ENCODE data around the gene LPAR2. TPM values are rescaled to one million over a fixed set of nuclear protein-coding genes. Genes with fewer than 3 reads are reported as not detected.

The LPAR2 gene
- total RNA-seq, 1 donor, result 0.72 TPM

DNA sequence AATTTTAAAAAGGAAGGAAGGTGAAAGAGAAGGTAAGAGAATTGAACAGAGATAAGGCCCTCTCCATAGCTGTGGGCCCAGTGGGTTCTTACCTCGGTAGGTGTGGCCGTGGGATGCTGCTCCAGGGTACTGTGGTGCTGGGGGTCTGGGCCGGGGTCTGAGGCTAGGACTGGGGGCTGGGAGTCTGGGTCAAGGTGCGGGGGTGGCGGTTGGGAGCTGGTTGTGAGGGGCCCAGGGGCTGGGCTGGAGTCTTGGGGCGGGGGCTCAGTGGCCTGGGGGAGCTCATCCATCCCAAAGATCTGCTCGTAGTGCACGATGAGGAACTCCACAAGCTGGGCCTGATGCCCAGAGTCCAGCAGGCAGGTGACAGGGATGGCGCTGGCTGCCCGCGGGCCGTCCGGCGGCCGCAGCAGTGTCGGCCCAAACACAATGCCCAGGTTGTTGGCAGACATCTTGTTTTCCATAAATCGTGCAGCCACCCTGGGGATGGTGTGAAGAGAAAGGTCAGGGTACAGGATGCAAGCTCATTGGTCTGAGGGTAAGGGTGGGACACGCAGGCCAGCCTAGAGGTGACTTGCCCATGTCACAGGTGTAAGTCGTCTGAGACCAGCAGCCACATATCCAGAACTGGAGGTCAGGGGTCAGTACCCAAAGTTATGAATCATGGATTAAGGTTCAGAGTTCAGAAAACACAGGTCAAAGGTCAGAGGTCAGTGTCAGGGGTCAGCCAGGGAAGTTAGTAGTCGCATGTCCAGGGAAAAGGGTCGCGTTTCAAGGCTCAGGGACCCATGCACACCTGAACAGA is 5.9 kb upstream of the LPAR2 start:
- Histone ChIP-seq H3K9me3 (ENCODE audit: low read depth, low read length) (no peaks in the 10 kb centered on the region), H3K27me3 (ENCODE audit: insufficient read depth, low read length) (no peaks in the 10 kb centered on the region), H3K36me3 (ENCODE audit: insufficient read depth, low read length) (peaks cover 33% of the 10 kb centered on the region), H3K27ac (ENCODE audit: low read depth, low read length) (no peak overlapping the region), H3K4me1 (ENCODE audit: insufficient read depth, low read length) (no peaks in the 10 kb centered on the region), H3K79me2 (ENCODE audit: insufficient read depth, low read length) (no peaks in the 10 kb centered on the region), H3K4me3 (ENCODE audit: insufficient read depth, low read length) (no peak overlapping the region), H3K4me2 (ENCODE audit: insufficient read depth, low read length) (no peak overlapping the region), H4K20me1 (ENCODE audit: insufficient read depth, low read length) (no peaks in the 10 kb centered on the region), H2AFZ (ENCODE audit: low read length) (no peak overlapping the region)
- peak; percentile 73 for DNase-seq (ENCODE audit: insufficient read length, low spot score, missing footprints)
- TF ChIP-seq, protein P1, sequence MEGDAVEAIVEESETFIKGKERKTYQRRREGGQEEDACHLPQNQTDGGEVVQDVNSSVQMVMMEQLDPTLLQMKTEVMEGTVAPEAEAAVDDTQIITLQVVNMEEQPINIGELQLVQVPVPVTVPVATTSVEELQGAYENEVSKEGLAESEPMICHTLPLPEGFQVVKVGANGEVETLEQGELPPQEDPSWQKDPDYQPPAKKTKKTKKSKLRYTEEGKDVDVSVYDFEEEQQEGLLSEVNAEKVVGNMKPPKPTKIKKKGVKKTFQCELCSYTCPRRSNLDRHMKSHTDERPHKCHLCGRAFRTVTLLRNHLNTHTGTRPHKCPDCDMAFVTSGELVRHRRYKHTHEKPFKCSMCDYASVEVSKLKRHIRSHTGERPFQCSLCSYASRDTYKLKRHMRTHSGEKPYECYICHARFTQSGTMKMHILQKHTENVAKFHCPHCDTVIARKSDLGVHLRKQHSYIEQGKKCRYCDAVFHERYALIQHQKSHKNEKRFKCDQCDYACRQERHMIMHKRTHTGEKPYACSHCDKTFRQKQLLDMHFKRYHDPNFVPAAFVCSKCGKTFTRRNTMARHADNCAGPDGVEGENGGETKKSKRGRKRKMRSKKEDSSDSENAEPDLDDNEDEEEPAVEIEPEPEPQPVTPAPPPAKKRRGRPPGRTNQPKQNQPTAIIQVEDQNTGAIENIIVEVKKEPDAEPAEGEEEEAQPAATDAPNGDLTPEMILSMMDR (IDR thresholded peaks at IDR 0.05; ENCODE audit: extremely low read depth, low read depth, low read length), result no peak

DNA sequence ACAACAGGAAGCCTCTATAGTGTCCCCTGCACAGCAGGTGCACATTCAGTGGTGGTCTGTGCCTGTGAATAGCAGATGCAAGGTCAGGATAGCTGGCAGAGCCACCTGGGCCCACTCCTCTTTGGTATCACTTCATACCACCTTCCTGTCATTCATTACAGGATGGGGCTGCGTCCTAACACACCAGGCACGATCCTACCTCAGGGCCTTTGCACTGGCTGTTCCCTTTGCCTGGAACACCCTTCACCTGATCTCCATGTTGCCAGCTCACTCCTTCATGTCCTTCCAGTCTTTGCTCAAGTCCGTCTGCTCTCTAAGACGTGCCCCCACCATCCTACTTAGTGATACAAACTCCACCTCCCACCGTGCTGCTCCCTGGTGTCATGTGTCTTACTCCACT is 4.6 kb upstream of the LPAR2 start:
- H2AFZ ChIP-seq (ENCODE audit: low read length), result no peak overlapping the region
- H3K4me1 ChIP-seq (ENCODE audit: insufficient read depth, low read length), result peaks cover 6% of the 10 kb centered on the region
- DNase-seq (ENCODE audit: insufficient read length, low spot score, missing footprints), result peak; percentile 29
- TF ChIP-seq, protein P1 (IDR thresholded peaks at IDR 0.05; ENCODE audit: extremely low read depth, low read depth, low read length), result no peak
- peaks cover 33% of the 10 kb centered on the region for H3K36me3 ChIP-seq (ENCODE audit: insufficient read depth, low read length)
- no peaks in the 10 kb centered on the region for H3K27me3 ChIP-seq (ENCODE audit: insufficient read depth, low read length)
- no peak overlapping the region for H3K27ac ChIP-seq (ENCODE audit: low read depth, low read length)
- H3K9me3 ChIP-seq (ENCODE audit: low read depth, low read length), result no peaks in the 10 kb centered on the region
- H4K20me1 ChIP-seq (ENCODE audit: insufficient read depth, low read length), result no peaks in the 10 kb centered on the region
- no peaks in the 10 kb centered on the region for H3K79me2 ChIP-seq (ENCODE audit: insufficient read depth, low read length)
- no peak overlapping the region for H3K4me2 ChIP-seq (ENCODE audit: insufficient read depth, low read length)
- no peak overlapping the region for H3K4me3 ChIP-seq (ENCODE audit: insufficient read depth, low read length)

DNA sequence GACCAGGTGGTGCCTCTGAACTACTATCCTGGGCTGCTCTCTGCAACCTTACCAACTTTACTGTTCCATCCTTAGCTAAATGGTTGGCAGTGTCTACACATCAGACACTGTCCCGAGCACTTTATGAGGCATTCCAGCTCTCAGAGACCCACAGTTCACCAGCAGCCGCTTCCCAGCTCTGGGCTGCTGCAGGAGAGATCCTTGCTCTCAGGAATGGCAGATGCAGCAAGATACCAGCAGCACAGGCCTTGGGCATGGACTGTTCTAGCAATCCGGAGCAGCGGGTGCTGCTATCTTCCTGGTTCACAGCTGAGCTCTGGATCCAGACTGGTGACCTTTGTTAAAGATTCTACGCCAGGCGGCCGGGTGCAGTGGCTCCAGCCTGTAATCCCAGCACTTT is 3.3 kb upstream of the LPAR2 start:
- Histone ChIP-seq H3K27ac (ENCODE audit: low read depth, low read length) (no peak overlapping the region), H4K20me1 (ENCODE audit: insufficient read depth, low read length) (no peaks in the 10 kb centered on the region), H3K4me3 (ENCODE audit: insufficient read depth, low read length) (no peak overlapping the region), H3K79me2 (ENCODE audit: insufficient read depth, low read length) (no peaks in the 10 kb centered on the region), H3K4me1 (ENCODE audit: insufficient read depth, low read length) (peaks cover 6% of the 10 kb centered on the region), H3K9me3 (ENCODE audit: low read depth, low read length) (no peaks in the 10 kb centered on the region), H3K4me2 (ENCODE audit: insufficient read depth, low read length) (no peak overlapping the region), H3K36me3 (ENCODE audit: insufficient read depth, low read length) (peaks cover 26% of the 10 kb centered on the region), H2AFZ (ENCODE audit: low read length) (no peak overlapping the region), H3K27me3 (ENCODE audit: insufficient read depth, low read length) (no peaks in the 10 kb centered on the region)
- DNase-seq (ENCODE audit: insufficient read length, low spot score, missing footprints), result peak; percentile 62
- TF ChIP-seq, protein P1 (IDR thresholded peaks at IDR 0.05; ENCODE audit: extremely low read depth, low read depth, low read length), result no peak

DNA sequence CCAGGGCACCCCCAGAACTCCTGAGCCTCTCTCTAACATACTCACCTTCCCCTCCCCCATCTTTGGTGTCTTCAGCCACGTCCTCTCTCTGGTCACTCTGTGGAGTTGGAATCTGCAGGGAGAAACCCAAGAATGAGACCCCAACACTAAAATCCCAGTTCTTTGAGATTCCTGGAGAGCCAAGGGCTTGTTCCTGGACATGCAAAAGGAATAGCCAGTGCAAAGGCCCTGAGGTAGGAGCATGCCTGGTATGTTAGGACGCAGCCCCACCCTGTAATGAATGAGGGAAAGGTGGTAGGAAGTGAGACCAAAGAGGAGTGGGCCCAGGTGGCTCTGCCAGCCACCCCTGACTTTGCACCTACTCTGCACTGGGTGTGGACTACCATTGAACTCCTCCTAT is 2.4 kb upstream of the LPAR2 start:
- peaks cover 24% of the 10 kb centered on the region for H3K36me3 ChIP-seq (ENCODE audit: insufficient read depth, low read length)
- no peak overlapping the region for H2AFZ ChIP-seq (ENCODE audit: low read length)
- TF ChIP-seq, protein P1 (IDR thresholded peaks at IDR 0.05; ENCODE audit: extremely low read depth, low read depth, low read length), result no peak
- no peak overlapping the region for H3K27ac ChIP-seq (ENCODE audit: low read depth, low read length)
- H3K27me3 ChIP-seq (ENCODE audit: insufficient read depth, low read length), result no peaks in the 10 kb centered on the region
- no peaks in the 10 kb centered on the region for H3K9me3 ChIP-seq (ENCODE audit: low read depth, low read length)
- no peaks in the 10 kb centered on the region for H4K20me1 ChIP-seq (ENCODE audit: insufficient read depth, low read length)
- no peak overlapping the region for H3K4me3 ChIP-seq (ENCODE audit: insufficient read depth, low read length)
- no peak overlapping the region for H3K4me2 ChIP-seq (ENCODE audit: insufficient read depth, low read length)
- H3K79me2 ChIP-seq (ENCODE audit: insufficient read depth, low read length), result no peaks in the 10 kb centered on the region
- peak; percentile 59 for DNase-seq (ENCODE audit: insufficient read length, low spot score, missing footprints)
- H3K4me1 ChIP-seq (ENCODE audit: insufficient read depth, low read length), result peaks cover 6% of the 10 kb centered on the region
